ENCODE results near the gene GMDS. TPM values are rescaled to one million over a fixed set of nuclear protein-coding genes. Genes with fewer than 3 reads are reported as not detected.

GMDS gene
- total RNA-seq, 4 donors from 2014 or later = 3.4 to 7.2 (median 4.6) TPM

DNA sequence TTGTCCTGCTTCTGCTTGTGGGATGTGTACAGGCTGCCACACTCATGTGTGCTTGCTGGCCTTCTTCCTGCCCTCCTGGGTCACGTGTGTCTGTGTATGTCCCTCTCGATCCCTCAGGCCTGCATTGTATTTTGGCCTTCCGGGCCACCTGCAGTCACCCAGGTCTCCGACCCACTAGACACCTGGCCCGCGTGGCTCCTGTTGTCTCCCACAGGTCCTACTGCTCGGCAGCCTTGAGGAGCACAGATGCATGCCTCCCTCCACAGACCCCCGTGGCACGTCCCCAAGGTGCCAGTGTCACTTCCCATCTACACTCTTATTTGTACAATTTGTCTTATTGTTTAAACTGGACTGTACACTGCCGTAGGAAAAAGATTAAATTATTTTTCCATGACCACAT, 592.6 kb downstream of the GMDS start:
- intact Hi-C loops (cut with DNase I; ENCODE audit: low total_unique reads) (no loop called here), in situ Hi-C loops (cut with MboI; ENCODE audit: low sequenced_read_pairs in 4 of 4) (no loop called here)
- Histone ChIP-seq H3K4me3 (no peak overlapping the region), H3K9me3 (no peaks in the 10 kb centered on the region), H3K36me3 (no peaks in the 10 kb centered on the region), H3K4me1 (no peaks in the 10 kb centered on the region), H3K27me3 (no peaks in the 10 kb centered on the region), H3K27ac (no peak overlapping the region)
- no peak for DNase-seq
- no peak for ATAC-seq
- no peak for TF ChIP-seq POLR2A (IDR thresholded peaks at IDR 0.05)
- TF ChIP-seq, protein P1, sequence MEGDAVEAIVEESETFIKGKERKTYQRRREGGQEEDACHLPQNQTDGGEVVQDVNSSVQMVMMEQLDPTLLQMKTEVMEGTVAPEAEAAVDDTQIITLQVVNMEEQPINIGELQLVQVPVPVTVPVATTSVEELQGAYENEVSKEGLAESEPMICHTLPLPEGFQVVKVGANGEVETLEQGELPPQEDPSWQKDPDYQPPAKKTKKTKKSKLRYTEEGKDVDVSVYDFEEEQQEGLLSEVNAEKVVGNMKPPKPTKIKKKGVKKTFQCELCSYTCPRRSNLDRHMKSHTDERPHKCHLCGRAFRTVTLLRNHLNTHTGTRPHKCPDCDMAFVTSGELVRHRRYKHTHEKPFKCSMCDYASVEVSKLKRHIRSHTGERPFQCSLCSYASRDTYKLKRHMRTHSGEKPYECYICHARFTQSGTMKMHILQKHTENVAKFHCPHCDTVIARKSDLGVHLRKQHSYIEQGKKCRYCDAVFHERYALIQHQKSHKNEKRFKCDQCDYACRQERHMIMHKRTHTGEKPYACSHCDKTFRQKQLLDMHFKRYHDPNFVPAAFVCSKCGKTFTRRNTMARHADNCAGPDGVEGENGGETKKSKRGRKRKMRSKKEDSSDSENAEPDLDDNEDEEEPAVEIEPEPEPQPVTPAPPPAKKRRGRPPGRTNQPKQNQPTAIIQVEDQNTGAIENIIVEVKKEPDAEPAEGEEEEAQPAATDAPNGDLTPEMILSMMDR (IDR thresholded peaks at IDR 0.05 in 4 of 5, conservative IDR thresholded peaks at IDR 0.05 in 1 of 5) = no peak

DNA sequence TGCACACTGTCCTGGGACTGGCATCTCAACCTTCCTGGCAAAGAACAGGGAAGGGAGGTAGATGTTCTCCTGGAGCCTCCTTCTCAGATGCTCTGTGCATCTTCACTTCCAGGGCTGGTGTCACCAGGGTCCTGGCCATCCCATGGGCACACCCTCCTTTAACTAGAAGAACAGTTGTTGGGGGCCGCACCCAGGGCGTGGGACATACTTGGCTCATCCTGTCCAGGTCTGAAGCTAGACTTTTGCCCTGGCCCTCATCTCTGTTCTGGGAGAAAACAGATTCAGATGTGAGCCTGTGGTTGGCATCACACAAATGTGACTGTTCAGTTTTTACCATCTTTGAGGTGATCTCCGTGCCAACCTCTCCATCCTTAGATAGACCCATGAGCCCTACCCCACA, 594.0 kb downstream of the GMDS start:
- TF ChIP-seq, protein P1 (IDR thresholded peaks at IDR 0.05 in 4 of 5, conservative IDR thresholded peaks at IDR 0.05 in 1 of 5) = no peak
- no peak for TF ChIP-seq POLR2A (IDR thresholded peaks at IDR 0.05)
- Histone ChIP-seq H3K36me3 (no peaks in the 10 kb centered on the region), H3K27me3 (no peaks in the 10 kb centered on the region), H3K27ac (no peak overlapping the region), H3K4me1 (no peaks in the 10 kb centered on the region), H3K4me3 (no peak overlapping the region), H3K9me3 (no peaks in the 10 kb centered on the region)
- ATAC-seq (no peak), DNase-seq (no peak)
- intact Hi-C loops (cut with DNase I; ENCODE audit: low total_unique reads) = no loop called here
- in situ Hi-C loops (cut with MboI; ENCODE audit: low sequenced_read_pairs in 4 of 4) = no loop called here

DNA sequence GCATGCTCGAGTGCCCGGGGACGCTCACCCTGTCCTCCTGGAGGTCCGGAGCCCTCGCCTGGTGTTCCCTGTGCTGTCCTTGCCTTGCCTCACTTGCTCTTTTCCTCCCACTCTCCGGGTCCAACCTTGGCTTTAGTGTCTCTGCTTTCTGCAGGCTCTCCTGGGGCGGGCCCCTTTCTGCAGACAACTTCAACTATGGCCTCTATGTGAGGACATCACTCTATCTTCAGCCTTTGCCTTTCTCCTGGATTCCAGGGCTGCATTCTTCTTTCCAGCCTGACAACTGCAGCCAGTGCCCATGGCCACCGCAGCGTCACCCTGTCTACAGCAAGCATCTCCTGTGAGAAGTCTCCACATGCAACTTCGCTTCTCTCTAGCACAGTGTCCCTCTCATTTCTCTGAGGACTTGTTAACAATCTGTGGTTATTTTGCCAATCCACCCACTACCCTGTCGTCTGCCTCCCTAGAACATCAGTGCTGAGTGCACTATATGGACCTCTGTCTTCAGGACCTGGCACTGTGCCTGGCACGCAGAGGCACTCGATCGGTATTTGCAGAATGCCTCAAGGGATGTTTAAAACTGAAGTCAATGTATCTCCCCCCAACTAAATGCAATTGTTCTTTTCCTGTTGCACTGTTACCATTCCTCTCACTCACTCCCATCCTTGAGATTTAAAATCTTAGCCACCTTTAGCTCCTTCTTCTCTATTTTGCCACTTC, 599.8 kb downstream of the GMDS start:
- Histone ChIP-seq H3K4me1 (no peaks in the 10 kb centered on the region), H3K27ac (no peak overlapping the region), H3K9me3 (no peaks in the 10 kb centered on the region), H3K4me3 (no peak overlapping the region), H3K27me3 (no peaks in the 10 kb centered on the region), H3K36me3 (no peaks in the 10 kb centered on the region)
- ATAC-seq (no peak), DNase-seq (no peak)
- intact Hi-C loops (cut with DNase I; ENCODE audit: low total_unique reads) = no loop called here
- in situ Hi-C loops (cut with MboI; ENCODE audit: low sequenced_read_pairs in 4 of 4) = no loop called here
- no peak for TF ChIP-seq POLR2A (IDR thresholded peaks at IDR 0.05)
- TF ChIP-seq, protein P1 (IDR thresholded peaks at IDR 0.05 in 4 of 5, conservative IDR thresholded peaks at IDR 0.05 in 1 of 5) = no peak

DNA sequence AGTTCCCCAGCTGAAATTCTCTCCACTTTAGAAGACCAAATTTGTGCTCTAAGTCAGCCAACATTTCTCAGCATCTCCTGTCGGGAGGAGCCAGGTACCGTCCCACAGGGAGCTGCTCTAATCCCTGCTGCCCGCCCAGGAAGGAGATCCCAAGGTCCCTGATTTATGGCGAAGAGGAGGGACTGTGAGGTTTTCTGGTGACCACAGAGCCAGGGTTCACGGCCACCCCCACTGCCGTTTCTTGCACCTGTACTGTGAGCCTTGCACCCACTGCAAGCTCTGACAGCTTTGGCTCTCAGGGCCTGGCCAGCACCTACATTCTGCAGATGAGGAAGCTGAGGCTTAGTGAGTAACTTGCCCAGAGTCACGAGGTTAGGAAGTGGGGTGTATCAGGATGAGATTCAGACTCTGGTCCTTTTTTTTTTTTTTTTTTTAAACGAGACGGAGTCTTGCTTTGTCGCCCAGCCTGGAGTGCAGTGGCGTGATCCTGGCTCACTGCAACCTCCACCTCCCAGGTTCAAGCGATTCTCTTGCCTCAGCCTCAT, 600.8 kb downstream of the GMDS start:
- intact Hi-C loops (cut with DNase I; ENCODE audit: low total_unique reads) = no loop called here
- Histone ChIP-seq H3K4me1 (no peaks in the 10 kb centered on the region), H3K27ac (no peak overlapping the region), H3K36me3 (no peaks in the 10 kb centered on the region), H3K9me3 (no peaks in the 10 kb centered on the region), H3K27me3 (no peaks in the 10 kb centered on the region), H3K4me3 (no peak overlapping the region)
- TF ChIP-seq, protein P1 (IDR thresholded peaks at IDR 0.05 in 4 of 5, conservative IDR thresholded peaks at IDR 0.05 in 1 of 5) = no peak
- TF ChIP-seq POLR2A (IDR thresholded peaks at IDR 0.05) = no peak
- DNase-seq (no peak), ATAC-seq (no peak)
- in situ Hi-C loops (cut with MboI; ENCODE audit: low sequenced_read_pairs in 4 of 4) = no loop called here

Measured in gastrocnemius medialis (tissue), 4 donors.